T-helper 1 cell treated with Interleukin-12 subunit alpha and Interleukin-12 subunit beta and Interleukin-4 antibody, amounts not matched to agents 30 ng/mL and 1 ng/mL, for 36 hours (primary cell): ENCODE results near the gene PIGS. TPM values are rescaled to one million over a fixed set of nuclear protein-coding genes. Genes with fewer than 3 reads are reported as not detected.
"Not testable (repeated sequence)": the region's sequence is repeated elsewhere in the genome, so short reads cannot be mapped to it uniquely, and the experiment has no call there.

Source experiments
- intact Hi-C: fragments of 100-400 bp; cut with micrococcal nuclease; formaldehyde crosslinking; loops from one replicate; pipeline ENCODE4 v1.15.1; 2024
- total RNA-seq: library from RNA; stranded (reverse); gene quantifications from 2 replicates; pipeline ENCODE4 v1.2.3, GENCODE V29; 2022

PIGS gene
- 71.9 and 73.6 TPM in 2 replicates for total RNA-seq

- intact Hi-C loops = loop anchor here (1.0 to 10.0 kb wide), 7 partner anchors 19 to 767 kb away; partner anchors contain the start of genes DHRS13, NLK, NOS2 and SARM1
Measured at GRCh38 chr17:28571361-28572122, at the start of gene PIGS. PIGS (minus strand) TSS chr17:28571524; CDS start chr17:28571496, 28 bp downstream.

- intact Hi-C loops = no loop called here
Measured at GRCh38 chr17:28620010-28620409, 48.7 kb upstream of the PIGS start.

GRCh38 chr17:28618464-28618863, 47.1 kb upstream of the PIGS start:
- intact Hi-C loops = no loop called here

GRCh38 chr17:28616281-28616680, 45.0 kb upstream of the PIGS start:
- intact Hi-C loops = no loop called here

- intact Hi-C loops = no loop called here
Measured at GRCh38 chr17:28615260-28615940, 44.1 kb upstream of the PIGS start.

GRCh38 chr17:28613931-28614381, 42.6 kb upstream of the PIGS start, which contains the start of gene RSKR:
RSKR (minus strand) TSS chr17:28614185; CDS start chr17:28614161, 24 bp downstream.
- intact Hi-C loops = loop anchor here (5.0 kb wide), 1 partner anchor 67 kb away; no protein-coding TSS in a partner anchor

- intact Hi-C loops = loop anchor here (5.0 kb wide), 1 partner anchor 66 kb away; no protein-coding TSS in a partner anchor
Measured at GRCh38 chr17:28612936-28613872, 41.9 kb upstream of the PIGS start.

GRCh38 chr17:28612531-28612930, 41.2 kb upstream of the PIGS start:
- intact Hi-C loops = loop anchor here (5.0 kb wide), 1 partner anchor 65 kb away; no protein-coding TSS in a partner anchor

GRCh38 chr17:28610376-28610775, 39.1 kb upstream of the PIGS start:
- intact Hi-C loops = loop anchor here (5.0 kb wide), 1 partner anchor 63 kb away; no protein-coding TSS in a partner anchor

GRCh38 chr17:28604031-28604430, 32.7 kb upstream of the PIGS start:
- intact Hi-C loops = not testable (repeated sequence)

GRCh38 chr17:28599311-28600184, 28.2 kb upstream of the PIGS start:
- intact Hi-C loops = loop anchor here (1.0 to 2.0 kb wide), 10 partner anchors 23 to 353 kb away; partner anchors contain the start of genes ALDOC, BLTP2, ERAL1 and PIGS

GRCh38 chr17:28598799-28599310, 27.5 kb upstream of the PIGS start, which contains the start of gene SPAG5:
SPAG5 (minus strand) TSS chr17:28599025; CDS start chr17:28598946, 79 bp downstream.
- intact Hi-C loops = loop anchor here (1.0 to 2.0 kb wide), 10 partner anchors 23 to 353 kb away; partner anchors contain the start of genes ALDOC, BLTP2, ERAL1 and PIGS

GRCh38 chr17:28598389-28598788, 27.1 kb upstream of the PIGS start:
- intact Hi-C loops = loop anchor here (2.0 kb wide), 1 partner anchor 256 kb away; the partner anchor contains the start of gene ERAL1

- intact Hi-C loops = loop anchor here (2.0 kb wide), 1 partner anchor 257 kb away; the partner anchor contains the start of gene ERAL1
Measured at GRCh38 chr17:28597606-28598383, 26.5 kb upstream of the PIGS start.

- intact Hi-C loops = no loop called here
Measured at GRCh38 chr17:28592260-28592659, 20.9 kb upstream of the PIGS start.

GRCh38 chr17:28585851-28586250, 14.5 kb upstream of the PIGS start:
- intact Hi-C loops = no loop called here

- intact Hi-C loops = no loop called here
Measured at GRCh38 chr17:28584434-28584833, 13.1 kb upstream of the PIGS start.

GRCh38 chr17:28582513-28582912, 11.2 kb upstream of the PIGS start:
- intact Hi-C loops = no loop called here
